ENCODE results near the gene C22orf15. TPM values are rescaled to one million over a fixed set of nuclear protein-coding genes. Genes with fewer than 3 reads are reported as not detected.

The C22orf15 gene
- polyA plus RNA-seq, 2 of the 4 experiments (the other 2 are of a cell fraction), result not detected

DNA sequence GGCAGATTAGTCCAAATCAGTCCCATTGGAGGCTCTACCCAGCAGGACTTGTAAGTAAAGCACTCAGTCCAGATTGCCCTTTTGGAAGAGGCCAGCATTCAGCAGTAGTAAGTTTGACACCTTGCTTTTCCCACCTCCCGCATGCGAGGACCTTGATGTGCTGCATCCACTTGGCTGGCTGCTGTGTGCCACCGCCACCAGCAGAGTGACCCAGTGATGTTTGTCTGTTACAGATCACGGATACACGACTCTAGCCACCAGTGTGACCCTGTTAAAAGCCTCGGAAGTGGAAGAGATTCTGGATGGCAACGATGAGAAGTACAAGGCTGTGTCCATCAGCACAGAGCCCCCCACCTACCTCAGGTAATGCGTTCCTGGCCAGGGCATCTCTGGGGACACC is 30.5 kb downstream of the C22orf15 start (continued):
- TF ChIP-seq, protein P1, sequence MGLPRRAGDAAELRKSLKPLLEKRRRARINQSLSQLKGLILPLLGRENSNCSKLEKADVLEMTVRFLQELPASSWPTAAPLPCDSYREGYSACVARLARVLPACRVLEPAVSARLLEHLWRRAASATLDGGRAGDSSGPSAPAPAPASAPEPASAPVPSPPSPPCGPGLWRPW (IDR thresholded peaks at IDR 0.05), result no peak
- no peak for TF ChIP-seq ZSCAN20 (CRISPR knock-in tag; IDR thresholded peaks at IDR 0.05)
- TF ChIP-seq, protein P2, sequence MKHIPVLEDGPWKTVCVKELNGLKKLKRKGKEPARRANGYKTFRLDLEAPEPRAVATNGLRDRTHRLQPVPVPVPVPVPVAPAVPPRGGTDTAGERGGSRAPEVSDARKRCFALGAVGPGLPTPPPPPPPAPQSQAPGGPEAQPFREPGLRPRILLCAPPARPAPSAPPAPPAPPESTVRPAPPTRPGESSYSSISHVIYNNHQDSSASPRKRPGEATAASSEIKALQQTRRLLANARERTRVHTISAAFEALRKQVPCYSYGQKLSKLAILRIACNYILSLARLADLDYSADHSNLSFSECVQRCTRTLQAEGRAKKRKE (CRISPR knock-in tag; IDR thresholded peaks at IDR 0.05; ENCODE audit: low read depth), result no peak

DNA sequence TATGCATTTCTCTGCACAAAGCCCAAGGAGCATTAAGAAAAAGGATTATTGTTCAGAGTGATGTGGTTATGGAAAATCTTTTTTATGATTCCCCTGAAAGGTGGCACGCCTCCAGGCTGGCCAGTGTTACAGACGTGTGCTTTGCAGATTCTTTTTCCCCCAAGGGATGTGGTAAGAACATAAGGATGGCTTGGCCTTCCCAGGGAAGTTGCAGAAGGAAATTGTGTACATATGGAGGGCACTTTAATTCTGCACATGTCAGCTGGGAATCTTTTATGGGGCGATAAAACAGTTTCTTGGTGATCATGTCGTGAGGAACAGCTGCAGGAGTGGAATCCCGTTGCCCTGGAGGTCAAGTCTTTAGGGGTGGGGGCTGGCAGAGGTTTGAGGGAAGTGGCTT is 33.7 kb downstream of the C22orf15 start:
- CTCF ChIA-PET, result no interaction called here
- H3K4me1 ChIP-seq, result no peaks in the 10 kb centered on the region
- H3K4me2 ChIP-seq, result no peak overlapping the region
- DNase-seq (ENCODE audit: low read depth in 1 of 2, low spot score in 1 of 2), result no peak
- H3K4me3 ChIP-seq, result no peak overlapping the region
- POLR2A ChIA-PET, result no interaction called here
- ATAC-seq, result no peak
- TF ChIP-seq CBX8 (IDR thresholded peaks at IDR 0.05), result no peak
- TF ChIP-seq EHF (CRISPR knock-in tag; IDR thresholded peaks at IDR 0.05), result no peak
- TF ChIP-seq SREBF2 (IDR thresholded peaks at IDR 0.05), result no peak
- no peak for TF ChIP-seq POLR2A (IDR thresholded peaks at IDR 0.05; ENCODE audit: low read length)
- TF ChIP-seq, protein P3, sequence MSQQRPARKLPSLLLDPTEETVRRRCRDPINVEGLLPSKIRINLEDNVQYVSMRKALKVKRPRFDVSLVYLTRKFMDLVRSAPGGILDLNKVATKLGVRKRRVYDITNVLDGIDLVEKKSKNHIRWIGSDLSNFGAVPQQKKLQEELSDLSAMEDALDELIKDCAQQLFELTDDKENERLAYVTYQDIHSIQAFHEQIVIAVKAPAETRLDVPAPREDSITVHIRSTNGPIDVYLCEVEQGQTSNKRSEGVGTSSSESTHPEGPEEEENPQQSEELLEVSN (IDR thresholded peaks at IDR 0.05; ENCODE audit: borderline replicate concordance, low read depth), result no peak
- TF ChIP-seq HDAC2 (IDR thresholded peaks at IDR 0.05), result no peak
- TF ChIP-seq NR3C1 (IDR thresholded peaks at IDR 0.05), result no peak
- TF ChIP-seq ZSCAN20 (CRISPR knock-in tag; IDR thresholded peaks at IDR 0.05), result no peak
- no peak for TF ChIP-seq TFCP2L1 (CRISPR knock-in tag; IDR thresholded peaks at IDR 0.05)
- TF ChIP-seq FOXS1 (CRISPR knock-in tag; IDR thresholded peaks at IDR 0.05), result no peak
- TF ChIP-seq, protein P4, sequence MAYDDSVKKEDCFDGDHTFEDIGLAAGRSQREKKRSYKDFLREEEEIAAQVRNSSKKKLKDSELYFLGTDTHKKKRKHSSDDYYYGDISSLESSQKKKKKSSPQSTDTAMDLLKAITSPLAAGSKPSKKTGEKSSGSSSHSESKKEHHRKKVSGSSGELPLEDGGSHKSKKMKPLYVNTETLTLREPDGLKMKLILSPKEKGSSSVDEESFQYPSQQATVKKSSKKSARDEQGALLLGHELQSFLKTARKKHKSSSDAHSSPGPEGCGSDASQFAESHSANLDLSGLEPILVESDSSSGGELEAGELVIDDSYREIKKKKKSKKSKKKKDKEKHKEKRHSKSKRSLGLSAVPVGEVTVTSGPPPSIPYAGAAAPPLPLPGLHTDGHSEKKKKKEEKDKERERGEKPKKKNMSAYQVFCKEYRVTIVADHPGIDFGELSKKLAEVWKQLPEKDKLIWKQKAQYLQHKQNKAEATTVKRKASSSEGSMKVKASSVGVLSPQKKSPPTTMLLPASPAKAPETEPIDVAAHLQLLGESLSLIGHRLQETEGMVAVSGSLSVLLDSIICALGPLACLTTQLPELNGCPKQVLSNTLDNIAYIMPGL (CRISPR knock-in tag; IDR thresholded peaks at IDR 0.05; ENCODE audit: borderline replicate concordance), result no peak
- no peak for TF ChIP-seq NPAS2 (CRISPR knock-in tag; IDR thresholded peaks at IDR 0.05; ENCODE audit: borderline replicate concordance)
- no peak for TF ChIP-seq MYC (IDR thresholded peaks at IDR 0.05; ENCODE audit: borderline replicate concordance, low read length)
- 90% methylated on average over 5 of the region's 5 CpGs for WGBS (ENCODE audit: missing lambda C conversion rate)
- H3K9me3 ChIP-seq, result no peaks in the 10 kb centered on the region
- no peak overlapping the region for H3K27ac ChIP-seq
- no peak for FAIRE-seq

DNA sequence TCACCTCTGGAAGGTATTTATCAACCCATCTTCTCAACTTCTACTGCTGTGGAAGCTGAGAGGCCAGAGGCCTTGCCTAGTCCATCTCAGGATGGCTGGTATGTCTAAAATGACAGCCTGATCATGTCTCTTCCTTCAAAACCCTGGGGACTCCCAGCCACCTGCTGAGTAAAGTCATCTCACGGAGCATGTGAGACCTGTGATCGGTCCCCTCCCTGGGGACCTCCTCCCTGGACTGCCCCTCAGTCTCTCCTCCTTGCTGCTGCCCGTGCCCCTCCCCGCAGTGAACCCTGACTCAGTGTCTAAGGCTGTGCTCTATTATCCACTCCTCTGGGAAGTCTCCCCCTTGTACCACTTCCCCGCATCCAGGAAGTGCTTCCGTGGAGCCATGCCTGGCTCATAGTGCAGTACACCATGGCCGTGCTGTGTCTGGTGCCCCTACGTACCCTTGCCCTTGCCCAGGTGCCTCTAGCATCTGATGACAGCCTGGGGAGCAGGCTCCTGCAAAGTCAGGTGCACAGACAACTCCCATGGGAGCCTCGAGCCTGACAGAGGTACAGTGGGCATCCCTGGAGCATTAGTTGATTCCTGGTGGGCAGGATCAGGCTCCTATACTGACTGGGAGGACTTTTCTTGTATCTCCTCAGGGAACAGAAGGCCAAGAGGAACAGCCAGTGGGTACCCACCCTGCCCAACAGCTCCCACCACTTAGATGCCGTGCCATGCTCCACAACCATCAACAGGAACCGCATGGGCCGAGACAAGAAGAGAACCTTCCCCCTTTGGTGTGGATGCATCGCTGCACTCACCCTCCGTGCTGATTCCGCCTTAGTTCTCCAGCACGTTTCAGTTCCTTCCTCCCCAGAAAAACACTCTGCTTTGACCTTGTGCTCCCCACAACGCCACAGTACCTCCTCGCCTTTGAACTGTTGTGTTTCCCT is 37.8 kb downstream of the C22orf15 start:
- TF ChIP-seq SREBF2 (IDR thresholded peaks at IDR 0.05) (no peak), SMC3 (IDR thresholded peaks at IDR 0.05) (no peak), JUN (IDR thresholded peaks at IDR 0.05) (no peak), ESRRA (IDR thresholded peaks at IDR 0.05; ENCODE audit: borderline replicate concordance, low read length) (no peak), MAZ (IDR thresholded peaks at IDR 0.05; ENCODE audit: borderline replicate concordance, low read depth, low read length) (no peak), EP300 (IDR thresholded peaks at IDR 0.05) (no peak), FOSL2 (IDR thresholded peaks at IDR 0.05) (no peak), FOSL2 (CRISPR knock-in tag; IDR thresholded peaks at IDR 0.05) (no peak), POLR2A (IDR thresholded peaks at IDR 0.05; ENCODE audit: low read length) (no peak), EHF (CRISPR knock-in tag; IDR thresholded peaks at IDR 0.05) (no peak)
- TF ChIP-seq, protein P5, sequence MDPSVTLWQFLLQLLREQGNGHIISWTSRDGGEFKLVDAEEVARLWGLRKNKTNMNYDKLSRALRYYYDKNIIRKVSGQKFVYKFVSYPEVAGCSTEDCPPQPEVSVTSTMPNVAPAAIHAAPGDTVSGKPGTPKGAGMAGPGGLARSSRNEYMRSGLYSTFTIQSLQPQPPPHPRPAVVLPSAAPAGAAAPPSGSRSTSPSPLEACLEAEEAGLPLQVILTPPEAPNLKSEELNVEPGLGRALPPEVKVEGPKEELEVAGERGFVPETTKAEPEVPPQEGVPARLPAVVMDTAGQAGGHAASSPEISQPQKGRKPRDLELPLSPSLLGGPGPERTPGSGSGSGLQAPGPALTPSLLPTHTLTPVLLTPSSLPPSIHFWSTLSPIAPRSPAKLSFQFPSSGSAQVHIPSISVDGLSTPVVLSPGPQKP (IDR thresholded peaks at IDR 0.05; ENCODE audit: low read depth, low read length), result no peak
- TF ChIP-seq, protein P6, sequence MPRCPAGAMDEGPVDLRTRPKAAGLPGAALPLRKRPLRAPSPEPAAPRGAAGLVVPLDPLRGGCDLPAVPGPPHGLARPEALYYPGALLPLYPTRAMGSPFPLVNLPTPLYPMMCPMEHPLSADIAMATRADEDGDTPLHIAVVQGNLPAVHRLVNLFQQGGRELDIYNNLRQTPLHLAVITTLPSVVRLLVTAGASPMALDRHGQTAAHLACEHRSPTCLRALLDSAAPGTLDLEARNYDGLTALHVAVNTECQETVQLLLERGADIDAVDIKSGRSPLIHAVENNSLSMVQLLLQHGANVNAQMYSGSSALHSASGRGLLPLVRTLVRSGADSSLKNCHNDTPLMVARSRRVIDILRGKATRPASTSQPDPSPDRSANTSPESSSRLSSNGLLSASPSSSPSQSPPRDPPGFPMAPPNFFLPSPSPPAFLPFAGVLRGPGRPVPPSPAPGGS (IDR thresholded peaks at IDR 0.05), result no peak
- ChIA-PET CTCF (interaction anchor here (1.6 kb wide), 1 partner anchor 45 kb away, joined by 5 read pairs; no protein-coding TSS in a partner anchor), POLR2A (no interaction called here)
- Histone ChIP-seq H3K9me3 (no peaks in the 10 kb centered on the region), H3K27ac (no peak overlapping the region), H3K4me2 (no peak overlapping the region), H3K4me3 (no peak overlapping the region), H3K4me1 (no peaks in the 10 kb centered on the region)
- no peak for ATAC-seq
- FAIRE-seq, result no peak
- WGBS (ENCODE audit: missing lambda C conversion rate), result 96% methylated on average over 18 of the region's 18 CpGs
- no peak for DNase-seq (ENCODE audit: low read depth in 1 of 2, low spot score in 1 of 2)

All from A549 (cell line).